ENCODE results near the gene SMAD3. TPM values are rescaled to one million over a fixed set of nuclear protein-coding genes. Genes with fewer than 3 reads are reported as not detected.
A peak's percentile ranks its signal among the peaks of the same experiment; 100 is the strongest.

The SMAD3 gene
- total and polyA plus RNA-seq, 10 of the 15 experiments (the other 5 are each of a cell fraction or from before 2014, with no cell fraction given) = 5.6 to 43.2 (median 16.0) TPM

DNA sequence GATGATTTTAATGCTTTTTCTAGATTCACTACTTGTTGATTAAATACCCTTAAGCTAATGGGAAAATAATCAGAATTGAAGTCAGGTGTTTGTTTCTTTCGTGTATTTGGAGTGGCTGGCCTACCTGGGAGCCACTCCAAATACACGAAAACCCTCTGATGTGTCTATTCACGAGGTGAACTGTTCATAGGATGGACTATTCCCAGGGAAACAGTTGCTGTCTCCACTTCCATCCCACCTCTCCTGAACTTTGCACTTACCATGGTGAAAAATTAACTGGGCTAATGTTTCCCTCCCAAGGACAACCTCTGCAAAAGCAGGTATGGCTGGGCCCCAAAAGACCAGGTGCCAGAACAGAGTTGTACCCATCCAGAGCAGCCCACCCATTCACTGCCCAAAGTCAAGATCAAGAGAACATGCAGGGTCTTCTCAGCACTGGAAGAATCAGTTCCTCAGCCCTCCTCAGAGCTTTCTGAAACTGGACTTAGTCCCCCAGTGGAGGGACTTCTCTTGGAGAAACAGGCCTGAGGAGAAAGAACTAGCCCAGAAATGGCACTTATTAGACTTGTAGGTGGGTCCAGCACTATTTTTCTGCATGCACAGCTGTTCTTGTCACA is 2.9 kb upstream of the SMAD3 start:
- ChIA-PET RAD21 (ENCODE audit: unreplicated experiment) (interaction anchor here (0.8 to 2.1 kb wide), 4 partner anchors 8 to 116 kb away, joined by 3 to 6 read pairs (median 4); no protein-coding TSS in a partner anchor), SMC1A (ENCODE audit: uncharacterized antibody, unreplicated experiment) (interaction anchor here (0.8 to 2.8 kb wide), 9 partner anchors 18 to 178 kb away, joined by 3 to 12 read pairs (median 4); no protein-coding TSS in a partner anchor), POLR2A (interaction anchor here (1.1 kb wide), 1 partner anchor 9 kb away, joined by 4 read pairs; no protein-coding TSS in a partner anchor), CTCF (interaction anchor here (1.0 to 1.1 kb wide), 2 partner anchors 116 to 178 kb away, joined by 3 to 4 read pairs; no protein-coding TSS in a partner anchor)
- BruUV-seq (replicated peaks) = no TSS peak
- TF ChIP-seq RAD21 (IDR thresholded peaks at IDR 0.05; ENCODE audit: insufficient read depth, low read depth, low read length) (0 out of 2 replicates have a peak, but pooled peaks have one; percentile 5), FOS (IDR thresholded peaks at IDR 0.05; ENCODE audit: borderline replicate concordance, extremely low read depth, insufficient read length) (no peak)
- Histone ChIP-seq H3K4me1 (ENCODE audit: control insufficient read depth, insufficient read depth, low read length) (peaks cover 4% of the 10 kb centered on the region; the same call in 1 of the 2 replicates), H3K79me2 (ENCODE audit: control insufficient read depth, insufficient read depth, low read length) (peaks cover 16% of the 10 kb centered on the region), H3K27me3 (replicated peaks in 1 of 2; ENCODE audit: control insufficient read depth in 2 of 2, insufficient read depth in 2 of 2, low read length in 1 of 2) (no peaks in the 10 kb centered on the region), H3K27ac (ENCODE audit: control insufficient read depth, insufficient read depth) (no peak overlapping the region), H3K4me2 (ENCODE audit: control insufficient read depth, insufficient read depth) (no peak overlapping the region), H2AFZ (ENCODE audit: control insufficient read depth, low read depth, low read length) (no peak overlapping the region), H3K36me3 (ENCODE audit: control insufficient read depth in 2 of 2, insufficient read depth in 2 of 2, low read length in 1 of 2) (no peaks in the 10 kb centered on the region), H3K9me3 (replicated peaks; ENCODE audit: control insufficient read depth, insufficient read depth, low read length) (no peaks in the 10 kb centered on the region), H3K9ac (ENCODE audit: control insufficient read depth, insufficient read depth, low read length) (no peak overlapping the region), H4K20me1 (ENCODE audit: control insufficient read depth, insufficient read depth) (no peaks in the 10 kb centered on the region), H3K4me3 (no peak overlapping the region)
- in situ Hi-C loops (cut with MboI) = no loop called here
- FAIRE-seq = no peak
- intact Hi-C loops (cut with micrococcal nuclease; ENCODE audit: unreplicated experiment) = no loop called here
- no peak for ATAC-seq
- DNase-seq (ENCODE audit: low read depth, low spot score) = no peak
- WGBS (ENCODE audit: insufficient coverage, insufficient replicate concordance, low lambda C conversion rate, missing lambda C conversion rate) = 87% methylated on average over 3 of the region's 3 CpGs

DNA sequence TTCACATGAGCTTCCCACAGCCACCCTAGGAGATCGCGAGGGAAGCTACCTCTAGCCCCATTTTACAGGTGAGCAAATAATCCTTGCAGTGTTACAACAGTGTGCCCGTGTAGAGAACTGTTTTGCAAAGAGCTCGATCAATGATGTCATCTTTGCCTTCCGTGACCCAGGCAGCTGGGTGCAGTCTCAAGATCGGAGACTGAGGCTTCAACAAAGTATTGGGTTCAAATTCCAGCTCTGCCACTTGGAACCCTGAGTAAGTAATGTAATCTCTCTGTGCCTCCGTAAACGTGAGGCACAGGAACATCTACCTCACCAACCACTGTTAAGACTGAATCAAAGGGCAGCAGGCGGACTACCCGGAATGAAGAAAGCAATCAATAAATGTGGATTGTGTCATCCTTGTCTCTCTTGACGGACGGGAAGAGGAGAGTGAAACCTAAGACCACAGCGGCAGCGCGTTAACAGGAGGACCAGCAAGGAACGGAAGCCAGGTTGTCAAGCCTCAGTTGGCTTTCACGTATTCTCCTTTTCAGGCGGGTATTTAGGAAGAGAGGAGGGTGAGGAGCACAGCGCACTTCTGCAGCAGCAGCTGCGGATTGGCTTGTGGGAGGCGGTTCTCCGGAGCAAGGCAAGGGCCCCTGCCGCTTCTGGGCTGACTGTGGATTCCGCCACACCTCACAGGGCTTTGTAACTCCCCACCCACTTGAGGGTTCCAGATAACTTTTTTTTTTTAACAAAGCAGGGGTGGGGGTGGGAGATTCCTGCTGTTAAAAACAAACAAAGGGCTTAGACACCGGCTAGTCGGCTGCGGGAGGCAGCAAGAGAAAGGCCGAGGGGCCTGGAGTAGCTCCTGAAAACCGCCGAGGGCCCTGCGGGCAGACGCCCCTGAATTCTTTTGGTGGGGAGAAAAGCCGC is 1.5 kb upstream of the SMAD3 start:
- intact Hi-C loops (cut with micrococcal nuclease; ENCODE audit: unreplicated experiment) = loop anchor here (2.0 kb wide), 1 partner anchor 37 kb away; no protein-coding TSS in a partner anchor
- ChIA-PET POLR2A (interaction anchor here (0.5 kb wide), 1 partner anchor 1642 kb away, joined by 3 read pairs; no protein-coding TSS in a partner anchor), CTCF (interaction anchor here (0.6 to 1.0 kb wide), 3 partner anchors 9 to 56 kb away, joined by 3 read pairs; no protein-coding TSS in a partner anchor), SMC1A (ENCODE audit: uncharacterized antibody, unreplicated experiment) (interaction anchor here (1.1 to 2.8 kb wide), 5 partner anchors 17 to 97 kb away, joined by 3 to 12 read pairs (median 4); no protein-coding TSS in a partner anchor), RAD21 (ENCODE audit: unreplicated experiment) (interaction anchor here (0.7 to 1.7 kb wide), 3 partner anchors 18 to 535 kb away, joined by 3 to 7 read pairs (median 4); no protein-coding TSS in a partner anchor)
- FAIRE-seq (no peak), DNase-seq (ENCODE audit: low read depth, low spot score) (no peak), ATAC-seq (no peak)
- in situ Hi-C loops (cut with MboI) = no loop called here
- peaks cover 31% of the 10 kb centered on the region for H3K79me2 ChIP-seq (ENCODE audit: control insufficient read depth, insufficient read depth, low read length)
- no peaks in the 10 kb centered on the region for H3K9me3 ChIP-seq (replicated peaks; ENCODE audit: control insufficient read depth, insufficient read depth, low read length)
- H2AFZ ChIP-seq (ENCODE audit: control insufficient read depth, low read depth, low read length) = no peak overlapping the region
- no TSS peak for BruUV-seq (replicated peaks)
- no peak overlapping the region for H3K4me3 ChIP-seq
- WGBS (ENCODE audit: insufficient coverage, insufficient replicate concordance, low lambda C conversion rate, missing lambda C conversion rate) = 61% methylated on average over 33 of the region's 33 CpGs
- TF ChIP-seq IKZF2 (IDR thresholded peaks at IDR 0.05) (no peak), ATF7 (IDR thresholded peaks at IDR 0.05; ENCODE audit: low read depth) (peak; percentile 39; the same call in 1 of the 2 replicates)
- H4K20me1 ChIP-seq (ENCODE audit: control insufficient read depth, insufficient read depth) = no peaks in the 10 kb centered on the region
- H3K27me3 ChIP-seq (replicated peaks in 1 of 2; ENCODE audit: control insufficient read depth in 2 of 2, insufficient read depth in 2 of 2, low read length in 1 of 2) = no peaks in the 10 kb centered on the region
- no peak overlapping the region for H3K27ac ChIP-seq (ENCODE audit: control insufficient read depth, insufficient read depth)
- H3K4me2 ChIP-seq (ENCODE audit: control insufficient read depth, insufficient read depth) = no peak overlapping the region
- H3K9ac ChIP-seq (ENCODE audit: control insufficient read depth, insufficient read depth, low read length) = no peak overlapping the region
- H3K4me1 ChIP-seq (ENCODE audit: control insufficient read depth, insufficient read depth, low read length) = peaks cover 15% of the 10 kb centered on the region
- 0 out of 4 replicates have a peak, but pooled peaks cover 0 to under 1% of the 10 kb centered on the region in 2 experiments for H3K36me3 ChIP-seq (ENCODE audit: control insufficient read depth in 2 of 2, insufficient read depth in 2 of 2, low read length in 1 of 2)
